Fibroblast of skin of abdomen (primary cell): ENCODE results near the gene TBX15.

Experiments used
- DNase-seq: peaks from one replicate; pipeline ENCODE4 v3.0.0-alpha.2; 2013

TBX15 gene

GRCh38 chr1:119001181-119002027 lies 13.3 kb upstream of the TBX15 start:
- no peak for DNase-seq

GRCh38 chr1:119000371-119001180 lies 12.4 kb upstream of the TBX15 start:
- peak; percentile 12 for DNase-seq

- DNase-seq: no peak
Observed at GRCh38 chr1:118999348-119000071, 11.4 kb upstream of the TBX15 start.

GRCh38 chr1:118998171-118998570 lies 10.0 kb upstream of the TBX15 start:
- DNase-seq: peak; percentile 31

GRCh38 chr1:118997225-118997624 lies 9.1 kb upstream of the TBX15 start:
- no peak for DNase-seq

GRCh38 chr1:118995312-118996016 lies 7.3 kb upstream of the TBX15 start:
- no peak for DNase-seq

GRCh38 chr1:118993700-118994026 lies 5.5 kb upstream of the TBX15 start:
- no peak for DNase-seq

GRCh38 chr1:118992868-118993699 lies 4.9 kb upstream of the TBX15 start:
- DNase-seq: no peak

- DNase-seq: no peak
Observed at GRCh38 chr1:118992237-118992825, 4.2 kb upstream of the TBX15 start.

GRCh38 chr1:118991448-118991847 lies 3.3 kb upstream of the TBX15 start:
- no peak for DNase-seq

GRCh38 chr1:118990513-118991152 lies 2.5 kb upstream of the TBX15 start:
- DNase-seq: peak; percentile 75

GRCh38 chr1:118989878-118990378 lies 1.8 kb upstream of the TBX15 start:
- DNase-seq: peak; percentile 84

- peak; percentile 44 for DNase-seq
Observed at GRCh38 chr1:118989006-118989815, 1.1 kb upstream of the TBX15 start.

GRCh38 chr1:118987468-118988185 lies 516 bp downstream of the TBX15 start:
- DNase-seq: peak; percentile 71

- peak; percentile 64 for DNase-seq
Observed at GRCh38 chr1:118986555-118987467, 1.3 kb downstream of the TBX15 start.

GRCh38 chr1:118985640-118986554 lies 2.2 kb downstream of the TBX15 start:
- peak; percentile 52 for DNase-seq
